HEK293 (cell line): Measurements from ENCODE around the gene R3HDM2.
A peak's percentile ranks its signal among the peaks of the same experiment; 100 is the strongest.

Source experiments
- BCL11A ChIP-seq: fragments of 450-650 bp; formaldehyde crosslinking; IDR thresholded peaks from 2 replicates; pipeline ENCODE4 v1.5.1; 2016; ENCODE audit warnings: low read depth, missing biosample characterization, missing genetic modification characterization
- BCL11B ChIP-seq: fragments of 450-650 bp; formaldehyde crosslinking; IDR thresholded peaks from 2 replicates; pipeline ENCODE4 v1.5.1; 2016; ENCODE audit warnings: low read depth, missing biosample characterization, missing genetic modification characterization
- FEZF1 ChIP-seq: fragments of 450-650 bp; formaldehyde crosslinking; IDR thresholded peaks from 2 replicates; pipeline ENCODE4 v1.5.1; 2016; ENCODE audit warnings: missing biosample characterization, missing genetic modification characterization
- GLIS1 ChIP-seq: fragments of 450-650 bp; formaldehyde crosslinking; IDR thresholded peaks from 2 replicates; pipeline ENCODE4 v1.5.1; 2016; ENCODE audit warnings: missing biosample characterization, missing genetic modification characterization
- KLF1 ChIP-seq: fragments of 450-650 bp; formaldehyde crosslinking; IDR thresholded peaks from 2 replicates; pipeline ENCODE4 v1.5.1; 2016; ENCODE audit warnings: missing biosample characterization, missing genetic modification characterization
- KLF16 ChIP-seq: fragments of 450-650 bp; formaldehyde crosslinking; IDR thresholded peaks from 2 replicates; pipeline ENCODE4 v1.5.1; 2017; ENCODE audit warnings: missing biosample characterization, missing genetic modification characterization
- KLF17 ChIP-seq: fragments of 450-650 bp; formaldehyde crosslinking; IDR thresholded peaks from 2 replicates; pipeline ENCODE4 v1.5.1; 2016; ENCODE audit warnings: missing biosample characterization, missing genetic modification characterization
- KLF9 ChIP-seq: fragments of 450-650 bp; formaldehyde crosslinking; IDR thresholded peaks from 2 replicates; pipeline ENCODE4 v1.5.1; 2016; ENCODE audit warnings: missing biosample characterization, missing genetic modification characterization, low read depth
- PRDM6 ChIP-seq: fragments of 450-650 bp; formaldehyde crosslinking; IDR thresholded peaks from 2 replicates; pipeline ENCODE4 v1.5.1; 2017; ENCODE audit warnings: missing biosample characterization, missing genetic modification characterization
- SP3 ChIP-seq: fragments of 450-650 bp; formaldehyde crosslinking; IDR thresholded peaks from 2 replicates; pipeline ENCODE4 v1.5.1; 2016; ENCODE audit warnings: missing biosample characterization, missing genetic modification characterization
- SP7 ChIP-seq: fragments of 450-650 bp; formaldehyde crosslinking; IDR thresholded peaks from 2 replicates; pipeline ENCODE4 v1.5.1; 2016; ENCODE audit warnings: missing biosample characterization, missing genetic modification characterization
- WT1 ChIP-seq: fragments of 450-650 bp; formaldehyde crosslinking; IDR thresholded peaks from 2 replicates; pipeline ENCODE4 v1.5.1; 2016; ENCODE audit warnings: missing biosample characterization, missing genetic modification characterization
- ZBTB26 ChIP-seq: fragments of 450-650 bp; formaldehyde crosslinking; optimal IDR thresholded peaks from 2 replicates; pipeline ENCODE3; 2016; ENCODE audit warnings: missing biosample characterization, mild to moderate bottlenecking, missing genetic modification characterization
- ZBTB6 ChIP-seq: fragments of 450-650 bp; formaldehyde crosslinking; IDR thresholded peaks from 2 replicates; pipeline ENCODE4 v1.5.1; 2017; ENCODE audit warnings: missing biosample characterization, missing genetic modification characterization
- ZEB2 ChIP-seq: fragments of 450-650 bp; formaldehyde crosslinking; IDR thresholded peaks from 2 replicates; pipeline ENCODE4 v1.5.1; 2016; ENCODE audit warnings: missing biosample characterization, missing genetic modification characterization
- ZNF140 ChIP-seq: fragments of 450-650 bp; formaldehyde crosslinking; IDR thresholded peaks from 2 replicates; pipeline ENCODE4 v1.5.1; 2016; ENCODE audit warnings: missing biosample characterization, missing genetic modification characterization
- ZNF16 ChIP-seq: fragments of 450-650 bp; formaldehyde crosslinking; IDR thresholded peaks from 2 replicates; pipeline ENCODE4 v1.5.1; 2016; ENCODE audit warnings: low read depth, missing biosample characterization, missing genetic modification characterization
- ZNF23 ChIP-seq: fragments of 450-650 bp; formaldehyde crosslinking; IDR thresholded peaks from 2 replicates; pipeline ENCODE4 v1.5.1; 2016; ENCODE audit warnings: missing biosample characterization, missing genetic modification characterization, borderline replicate concordance
- ZNF239 ChIP-seq: fragments of 450-650 bp; formaldehyde crosslinking; IDR thresholded peaks from 2 replicates; pipeline ENCODE4 v1.5.1; 2016; ENCODE audit warnings: missing biosample characterization, missing genetic modification characterization
- ZNF248 ChIP-seq: fragments of 450-650 bp; formaldehyde crosslinking; IDR thresholded peaks from 2 replicates; pipeline ENCODE4 v1.5.1; 2017; ENCODE audit warnings: missing biosample characterization, missing genetic modification characterization
- ZNF266 ChIP-seq: fragments of 450-650 bp; formaldehyde crosslinking; IDR thresholded peaks from 2 replicates; pipeline ENCODE4 v1.5.1; 2016; ENCODE audit warnings: missing biosample characterization, missing genetic modification characterization, low read depth
- ZNF335 ChIP-seq: fragments of 450-650 bp; formaldehyde crosslinking; conservative IDR thresholded peaks from 2 replicates; pipeline ENCODE4 v1.5.1; 2016; ENCODE audit warnings: missing biosample characterization, missing genetic modification characterization
- ZNF366 ChIP-seq: fragments of 450-650 bp; formaldehyde crosslinking; conservative IDR thresholded peaks from 2 replicates; pipeline ENCODE4 v1.5.1; 2016; ENCODE audit warnings: missing biosample characterization, missing genetic modification characterization
- ZNF501 ChIP-seq: fragments of 450-650 bp; formaldehyde crosslinking; IDR thresholded peaks from 2 replicates; pipeline ENCODE4 v1.5.1; 2016; ENCODE audit warnings: missing biosample characterization, missing genetic modification characterization
- ZNF548 ChIP-seq: fragments of 450-650 bp; formaldehyde crosslinking; IDR thresholded peaks from 2 replicates; pipeline ENCODE4 v1.5.1; 2016; ENCODE audit warnings: missing biosample characterization, missing genetic modification characterization
- ZNF585B ChIP-seq: fragments of 450-650 bp; formaldehyde crosslinking; IDR thresholded peaks from 2 replicates; pipeline ENCODE4 v1.5.1; 2016; ENCODE audit warnings: missing biosample characterization, missing genetic modification characterization
- ZNF629 ChIP-seq: fragments of 450-650 bp; formaldehyde crosslinking; IDR thresholded peaks from 2 replicates; pipeline ENCODE4 v1.5.1; 2017; ENCODE audit warnings: missing biosample characterization, missing genetic modification characterization
- ZNF664 ChIP-seq: fragments of 450-650 bp; formaldehyde crosslinking; IDR thresholded peaks from 2 replicates; pipeline ENCODE4 v1.5.1; 2016; ENCODE audit warnings: missing biosample characterization, missing genetic modification characterization
- ZNF692 ChIP-seq: fragments of 450-650 bp; formaldehyde crosslinking; IDR thresholded peaks from 2 replicates; pipeline ENCODE4 v1.5.1; 2016; ENCODE audit warnings: missing biosample characterization, missing genetic modification characterization
- ZNF701 ChIP-seq: fragments of 450-650 bp; formaldehyde crosslinking; IDR thresholded peaks from 2 replicates; pipeline ENCODE4 v1.5.1; 2016; ENCODE audit warnings: missing biosample characterization, missing genetic modification characterization
- ZNF76 ChIP-seq: fragments of 450-650 bp; formaldehyde crosslinking; IDR thresholded peaks from 2 replicates; pipeline ENCODE4; 2016; ENCODE audit warnings: low read depth, missing biosample characterization, missing genetic modification characterization, borderline replicate concordance
- ZNF776 ChIP-seq: fragments of 450-650 bp; formaldehyde crosslinking; IDR thresholded peaks from 2 replicates; pipeline ENCODE4 v1.5.0; 2017; ENCODE audit warnings: missing biosample characterization, missing genetic modification characterization, borderline replicate concordance
- ZNF777 ChIP-seq: fragments of 450-650 bp; formaldehyde crosslinking; IDR thresholded peaks from 2 replicates; pipeline ENCODE4 v1.5.1; 2017; ENCODE audit warnings: missing biosample characterization, missing genetic modification characterization, borderline replicate concordance
- ZNF830 ChIP-seq: fragments of 450-650 bp; IDR thresholded peaks from 2 replicates; pipeline ENCODE4 v1.5.0; 2018; ENCODE audit warnings: missing biosample characterization, missing genetic modification characterization, low read depth, mild to moderate bottlenecking, moderate library complexity
- ZSCAN16 ChIP-seq: fragments of 450-650 bp; formaldehyde crosslinking; IDR thresholded peaks from 2 replicates; pipeline ENCODE4 v1.5.1; 2016; ENCODE audit warnings: missing biosample characterization, missing genetic modification characterization

R3HDM2 gene

GRCh38 chr12:57216014-57216911 is 214.6 kb downstream of the R3HDM2 start, which contains the start of gene NXPH4 (continued):
- TF ChIP-seq ZNF366, result peak; percentile 38; the same call in 1 of the 2 replicates
- no peak for TF ChIP-seq ZSCAN16
- peak; percentile 86; the same call in 1 of the 2 replicates for TF ChIP-seq ZEB2
- TF ChIP-seq ZNF501 (tag by site-specific recombination), result no peak
- no peak for TF ChIP-seq ZNF140 (tag by site-specific recombination)
- TF ChIP-seq SP3 (tag by site-specific recombination), result peak; percentile 87
- TF ChIP-seq ZNF335 (tag by site-specific recombination), result peak; percentile 40; the same call in 1 of the 2 replicates
- no peak for TF ChIP-seq ZNF664
- peak; percentile 61; the same call in 1 of the 2 replicates for TF ChIP-seq ZNF777 (tag by site-specific recombination)
- no peak for TF ChIP-seq ZNF23 (tag by site-specific recombination)
- 0 out of 2 replicates have a peak, but pooled peaks have one; percentile 9 for TF ChIP-seq ZNF629
- no peak for TF ChIP-seq ZNF16 (tag by site-specific recombination)
- TF ChIP-seq KLF1 (tag by site-specific recombination), result peak; percentile 99
- peak; percentile 59 for TF ChIP-seq ZBTB26 (tag by site-specific recombination)
- TF ChIP-seq ZNF692 (tag by site-specific recombination), result peak; percentile 17; the same call in 1 of the 2 replicates
- no peak for TF ChIP-seq ZNF239 (tag by site-specific recombination)
- TF ChIP-seq PRDM6 (tag by site-specific recombination), result no peak
- TF ChIP-seq ZNF830 (tag by site-specific recombination), result no peak
- no peak for TF ChIP-seq ZNF266 (tag by site-specific recombination)
- TF ChIP-seq ZNF248, result no peak
- TF ChIP-seq ZNF776 (tag by site-specific recombination), result no peak
- no peak for TF ChIP-seq FEZF1
- no peak for TF ChIP-seq ZNF585B
- peak; percentile 86 for TF ChIP-seq BCL11B
- TF ChIP-seq KLF16 (tag by site-specific recombination), result peak; percentile 21; the same call in 1 of the 2 replicates
- TF ChIP-seq ZNF76, result 0 out of 2 replicates have a peak, but pooled peaks have one; percentile 18
- TF ChIP-seq ZBTB6 (tag by site-specific recombination), result no peak
- no peak for TF ChIP-seq WT1
- peak; percentile 89 for TF ChIP-seq KLF9
- peak; percentile 73 for TF ChIP-seq KLF17
- peak; percentile 94 for TF ChIP-seq GLIS1
- no peak for TF ChIP-seq ZNF701 (tag by site-specific recombination)
- TF ChIP-seq BCL11A (tag by site-specific recombination), result peak; percentile 78
- no peak for TF ChIP-seq ZNF548 (tag by site-specific recombination)
- no peak for TF ChIP-seq SP7 (tag by site-specific recombination)
